Stimulated activated CD4-positive, alpha-beta T cell treated with anti-CD3 and anti-CD28 coated beads, Interleukin-12 subunit alpha, Interleukin-12 subunit beta, amount 100 ng/mL, for 48 hours (primary cell): Measurements from ENCODE around the gene RXYLT1.

ENCODE experiments used
- DNase-seq, 3 donors: peaks; one replicate each; pipeline ENCODE4 v3.0.0-alpha.2; 2020; ENCODE audit warnings: low read depth in 2 of 3, low spot score in 1 of 3

RXYLT1 gene

GRCh38 chr12:63795944-63796343 lies 16.2 kb downstream of the RXYLT1 start:
- DNase-seq, result no peak

- DNase-seq, result no peak
Observed at GRCh38 chr12:63802012-63802608, 22.4 kb downstream of the RXYLT1 start.

- no peak for DNase-seq
Observed at GRCh38 chr12:63804746-63805145, 25.0 kb downstream of the RXYLT1 start.

GRCh38 chr12:63805704-63806672 lies 26.3 kb downstream of the RXYLT1 start:
- no peak for DNase-seq

- no peak for DNase-seq
Observed at GRCh38 chr12:63808631-63809030, 28.9 kb downstream of the RXYLT1 start.

- no peak for DNase-seq
Observed at GRCh38 chr12:63809566-63809965, 29.9 kb downstream of the RXYLT1 start.

- no peak for DNase-seq
Observed at GRCh38 chr12:63811334-63811733, 31.6 kb downstream of the RXYLT1 start.

- DNase-seq, result no peak
Observed at GRCh38 chr12:63811755-63812154, 32.0 kb downstream of the RXYLT1 start.

GRCh38 chr12:63814146-63814772 lies 34.5 kb downstream of the RXYLT1 start:
- DNase-seq, result no peak

- no peak for DNase-seq
Observed at GRCh38 chr12:63815482-63815852, 35.8 kb downstream of the RXYLT1 start.

- DNase-seq, result no peak
Observed at GRCh38 chr12:63816031-63816430, 36.3 kb downstream of the RXYLT1 start.

GRCh38 chr12:63820427-63820826 lies 40.7 kb downstream of the RXYLT1 start:
- no peak for DNase-seq

- DNase-seq, result no peak
Observed at GRCh38 chr12:63821781-63822251, 42.1 kb downstream of the RXYLT1 start.

- no peak for DNase-seq
Observed at GRCh38 chr12:63822352-63822751, 42.6 kb downstream of the RXYLT1 start.

GRCh38 chr12:63823040-63823439 lies 43.3 kb downstream of the RXYLT1 start:
- DNase-seq, result no peak

- no peak for DNase-seq
Observed at GRCh38 chr12:63826006-63826585, 46.4 kb downstream of the RXYLT1 start.

- DNase-seq, result no peak
Observed at GRCh38 chr12:63828867-63829266, 49.2 kb downstream of the RXYLT1 start.

- DNase-seq, result no peak
Observed at GRCh38 chr12:63836046-63836445, 56.3 kb downstream of the RXYLT1 start.

- no peak for DNase-seq
Observed at GRCh38 chr12:63836936-63837335, 57.2 kb downstream of the RXYLT1 start.

GRCh38 chr12:63838411-63838810 lies 58.7 kb downstream of the RXYLT1 start:
- DNase-seq, result no peak

GRCh38 chr12:63841011-63841410 lies 61.3 kb downstream of the RXYLT1 start:
- no peak for DNase-seq

- DNase-seq, result no peak
Observed at GRCh38 chr12:63841571-63841970, 61.9 kb downstream of the RXYLT1 start.
